ENCODE measurements around the gene PRKN. TPM values are rescaled to one million over a fixed set of nuclear protein-coding genes. Genes with fewer than 3 reads are reported as not detected.

PRKN gene
- total and polyA plus RNA-seq, 2 donors (not counting 3 experiments of a cell fraction or from before 2014, with no cell fraction given) = 0.06 TPM; not detected in 1

- CTCF ChIA-PET = interaction anchor here (1.3 kb wide), 1 partner anchor 30 kb away, joined by 5 read pairs; no protein-coding TSS in a partner anchor
- H3K9ac ChIP-seq (replicated peaks; ENCODE audit: extremely low read depth, insufficient read depth, low read length) = no peak overlapping the region
- DNase-seq (ENCODE audit: low read depth, low spot score) = no peak
- BruUV-seq (replicated peaks) = no TSS peak
- no peaks in the 10 kb centered on the region for H3K4me1 ChIP-seq (ENCODE audit: control insufficient read depth, extremely low read depth, insufficient read depth, low read length)
- no peaks in the 10 kb centered on the region for H3K36me3 ChIP-seq (ENCODE audit: control insufficient read depth in 2 of 2, extremely low read depth in 1 of 2, insufficient read depth in 2 of 2, low read length in 2 of 2)
- TF ChIP-seq MAX (IDR thresholded peaks at IDR 0.05; ENCODE audit: insufficient read depth, insufficient read length) = no peak
- no peak overlapping the region for H3K4me2 ChIP-seq (ENCODE audit: insufficient read depth, low read length)
- H3K27me3 ChIP-seq (ENCODE audit: control insufficient read depth in 2 of 2, insufficient read depth in 2 of 2, low read length in 2 of 2) = no peaks in the 10 kb centered on the region
- H3K9me3 ChIP-seq (replicated peaks; ENCODE audit: control insufficient read depth, insufficient read depth, low read length) = peaks cover 2% of the 10 kb centered on the region
- no peaks in the 10 kb centered on the region for H3K79me2 ChIP-seq (ENCODE audit: control insufficient read depth, insufficient read depth, low read length)
- dilution Hi-C loops (cut with MboI; ENCODE audit: extremely low pct_ligation_motif_present, low sequenced_read_pairs) = no loop called here
- H3K4me3 ChIP-seq (replicated peaks in 1 of 3; ENCODE audit: insufficient read depth in 1 of 3, low read depth in 1 of 3, low read length in 3 of 3) = no peak overlapping the region
- no peaks in the 10 kb centered on the region for H4K20me1 ChIP-seq (replicated peaks; ENCODE audit: control insufficient read depth, extremely low read depth, insufficient read depth, low read length)
- intact Hi-C loops (cut with micrococcal nuclease) = no loop called here
- POLR2A ChIA-PET = no interaction called here
- no peak overlapping the region for H2AFZ ChIP-seq (ENCODE audit: low read depth, low read length)
- H3K9me1 ChIP-seq (replicated peaks; ENCODE audit: control insufficient read depth, extremely low read depth, insufficient read depth, low read length) = no peaks in the 10 kb centered on the region
- H3K27ac ChIP-seq (ENCODE audit: insufficient read depth, low read depth, low read length) = no peak overlapping the region
- no peak for FAIRE-seq
These were observed 924.4 kb downstream of the PRKN start for GRCh38 chr6:161803131-161803530.

- intact Hi-C loops (cut with micrococcal nuclease) = no loop called here
These were observed 925.3 kb downstream of the PRKN start for GRCh38 chr6:161802231-161802630.

More at GRCh38 chr6:161802231-161802630, 925.3 kb downstream of the PRKN start:
- Histone ChIP-seq H4K20me1 (replicated peaks; ENCODE audit: control insufficient read depth, extremely low read depth, insufficient read depth, low read length) (no peaks in the 10 kb centered on the region), H3K79me2 (ENCODE audit: control insufficient read depth, insufficient read depth, low read length) (no peaks in the 10 kb centered on the region), H3K4me2 (ENCODE audit: insufficient read depth, low read length) (no peak overlapping the region), H3K4me3 (replicated peaks in 1 of 3; ENCODE audit: insufficient read depth in 1 of 3, low read depth in 1 of 3, low read length in 3 of 3) (no peak overlapping the region), H2AFZ (ENCODE audit: low read depth, low read length) (no peak overlapping the region), H3K9me3 (replicated peaks; ENCODE audit: control insufficient read depth, insufficient read depth, low read length) (peaks cover 2% of the 10 kb centered on the region), H3K9ac (replicated peaks; ENCODE audit: extremely low read depth, insufficient read depth, low read length) (no peak overlapping the region), H3K36me3 (ENCODE audit: control insufficient read depth in 2 of 2, extremely low read depth in 1 of 2, insufficient read depth in 2 of 2, low read length in 2 of 2) (no peaks in the 10 kb centered on the region), H3K9me1 (replicated peaks; ENCODE audit: control insufficient read depth, extremely low read depth, insufficient read depth, low read length) (no peaks in the 10 kb centered on the region), H3K27me3 (ENCODE audit: control insufficient read depth in 2 of 2, insufficient read depth in 2 of 2, low read length in 2 of 2) (no peaks in the 10 kb centered on the region), H3K4me1 (ENCODE audit: control insufficient read depth, extremely low read depth, insufficient read depth, low read length) (no peaks in the 10 kb centered on the region), H3K27ac (ENCODE audit: insufficient read depth, low read depth, low read length) (no peak overlapping the region)
- TF ChIP-seq GATA2 (IDR thresholded peaks at IDR 0.05; ENCODE audit: insufficient read depth, insufficient read length, low read depth, low read length) = no peak
- no peak for TF ChIP-seq MAX (IDR thresholded peaks at IDR 0.05; ENCODE audit: insufficient read depth, insufficient read length)
- no peak for TF ChIP-seq CTCF (IDR thresholded peaks at IDR 0.05; ENCODE audit: extremely low read depth in 1 of 2, insufficient read depth in 1 of 2, low read depth in 1 of 2, low read length in 2 of 2)
- no peak for TF ChIP-seq EZH2 (IDR thresholded peaks at IDR 0.05; ENCODE audit: borderline replicate concordance, low read depth, low read length, severe bottlenecking)
- TF ChIP-seq POLR2AphosphoS5 (IDR thresholded peaks at IDR 0.05; ENCODE audit: insufficient read depth, low read depth, low read length) = no peak
- no peak for TF ChIP-seq FOS (IDR thresholded peaks at IDR 0.05; ENCODE audit: borderline replicate concordance, insufficient read depth, low read length)
- no peak for TF ChIP-seq JUN (IDR thresholded peaks at IDR 0.05; ENCODE audit: borderline replicate concordance, insufficient read depth, insufficient read length, low read depth)
- TF ChIP-seq MYC (IDR thresholded peaks at IDR 0.05; ENCODE audit: low read depth, low read length) = no peak
- no peak for TF ChIP-seq POLR2A (IDR thresholded peaks at IDR 0.05; ENCODE audit: low read depth, low read length)
- DNase-seq (ENCODE audit: low read depth, low spot score) (no peak), FAIRE-seq (no peak)
- POLR2A ChIA-PET = no interaction called here
- dilution Hi-C loops (cut with MboI; ENCODE audit: extremely low pct_ligation_motif_present, low sequenced_read_pairs) = no loop called here
- CTCF ChIA-PET = interaction anchor here (1.3 kb wide), 1 partner anchor 31 kb away, joined by 5 read pairs; no protein-coding TSS in a partner anchor
- BruUV-seq (replicated peaks) = no TSS peak

Data from endothelial cell of umbilical vein (primary cell).